OCI-LY1 (cell line): Measurements from ENCODE around the gene NAXD.

Source experiments
- H2AFZ ChIP-seq: fragments of 200-600 bp; sonication (generic), shearing (Covaris generic); 2 replicates; pipeline ENCODE4 v1.6.0; 2014; ENCODE audit warnings: antibody characterized with exemption, mild to moderate bottlenecking, low read length
- H3F3A ChIP-seq: fragments of 200-600 bp; sonication (generic), shearing (Covaris generic); 2 replicates; pipeline ENCODE4 v1.6.0; 2014; ENCODE audit warnings: mild to moderate bottlenecking, antibody characterized with exemption, low read length, moderate library complexity; ENCODE audit not compliant: insufficient read depth
- H3K27ac ChIP-seq: fragments of 200-600 bp; sonication (generic); 2 replicates; pipeline ENCODE4 v1.5.1; 2014; ENCODE audit warnings: low read length, mixed run types, mild to moderate bottlenecking, low read depth; ENCODE audit not compliant: poor library complexity, severe bottlenecking
- H3K27me3 ChIP-seq: fragments of 200-600 bp; sonication (generic); 2 replicates; pipeline ENCODE4 v1.6.0; 2014; ENCODE audit warnings: antibody characterized with exemption, mild to moderate bottlenecking, low read length, moderate library complexity; ENCODE audit not compliant: insufficient read depth
- H3K36me3 ChIP-seq: fragments of 200-600 bp; sonication (generic); 2 replicates; pipeline ENCODE4 v1.6.1; 2014; ENCODE audit warnings: mild to moderate bottlenecking, antibody characterized with exemption, low read length, moderate library complexity, mixed read lengths; ENCODE audit not compliant: insufficient read depth
- H3K4me1 ChIP-seq: fragments of 200-600 bp; sonication (generic); 2 replicates; pipeline ENCODE4 v1.5.1; 2014; ENCODE audit warnings: mild to moderate bottlenecking, low read length, moderate library complexity; ENCODE audit not compliant: insufficient read depth, severe bottlenecking
- H3K4me2 ChIP-seq: fragments of 200-600 bp; sonication (generic), shearing (Covaris generic); 2 replicates; pipeline ENCODE4 v1.6.1; 2014; ENCODE audit warnings: low read length
- H3K4me3 ChIP-seq: fragments of 200-600 bp; sonication (generic); 2 replicates; pipeline ENCODE4 v1.5.1; 2014; ENCODE audit warnings: low read length, low read depth, mild to moderate bottlenecking, mixed read lengths; ENCODE audit not compliant: poor library complexity, severe bottlenecking
- H3K79me2 ChIP-seq: fragments of 200-600 bp; shearing (Covaris generic); 2 replicates; pipeline ENCODE4 v1.6.1; 2016; ENCODE audit warnings: mixed run types, low read length, mixed read lengths; ENCODE audit not compliant: insufficient read depth
- H3K9ac ChIP-seq: fragments of 200-600 bp; sonication (generic), shearing (Covaris generic); 2 replicates; pipeline ENCODE4 v1.6.1; 2014; ENCODE audit warnings: mild to moderate bottlenecking, low read length, mixed read lengths
- H3K9me2 ChIP-seq: fragments of 200-600 bp; sonication (generic), shearing (Covaris generic); 2 replicates; pipeline ENCODE4 v1.6.1; 2014; ENCODE audit warnings: low read depth, mild to moderate bottlenecking, low read length, mixed read lengths
- H3K9me3 ChIP-seq: fragments of 200-600 bp; shearing (Covaris generic); 2 replicates; pipeline ENCODE4 v1.6.1; 2014; ENCODE audit warnings: low read length, mixed read lengths
- H4K20me1 ChIP-seq: fragments of 200-600 bp; sonication (generic), shearing (Covaris generic); 2 replicates; pipeline ENCODE4 v1.6.0; 2016; ENCODE audit warnings: mild to moderate bottlenecking, low read length; ENCODE audit not compliant: insufficient read depth
- EZH2 ChIP-seq: fragments of 200-600 bp; sonication (generic), shearing (Covaris generic); IDR thresholded peaks from 2 replicates; pipeline ENCODE4 v1.8.0; 2017; ENCODE audit warnings: borderline replicate concordance, mixed run types, mild to moderate bottlenecking, antibody characterized with exemption, low read length, moderate library complexity, mixed read lengths
- TF ChIP-seq, protein P1 (sequence below): fragments of 200-600 bp; sonication (generic), shearing (Covaris generic); IDR thresholded peaks from 2 replicates; pipeline ENCODE4 v1.5.1; 2017; ENCODE audit warnings: mild to moderate bottlenecking, antibody characterized with exemption, low read length, moderate library complexity, mixed read lengths

NAXD gene

DNA sequence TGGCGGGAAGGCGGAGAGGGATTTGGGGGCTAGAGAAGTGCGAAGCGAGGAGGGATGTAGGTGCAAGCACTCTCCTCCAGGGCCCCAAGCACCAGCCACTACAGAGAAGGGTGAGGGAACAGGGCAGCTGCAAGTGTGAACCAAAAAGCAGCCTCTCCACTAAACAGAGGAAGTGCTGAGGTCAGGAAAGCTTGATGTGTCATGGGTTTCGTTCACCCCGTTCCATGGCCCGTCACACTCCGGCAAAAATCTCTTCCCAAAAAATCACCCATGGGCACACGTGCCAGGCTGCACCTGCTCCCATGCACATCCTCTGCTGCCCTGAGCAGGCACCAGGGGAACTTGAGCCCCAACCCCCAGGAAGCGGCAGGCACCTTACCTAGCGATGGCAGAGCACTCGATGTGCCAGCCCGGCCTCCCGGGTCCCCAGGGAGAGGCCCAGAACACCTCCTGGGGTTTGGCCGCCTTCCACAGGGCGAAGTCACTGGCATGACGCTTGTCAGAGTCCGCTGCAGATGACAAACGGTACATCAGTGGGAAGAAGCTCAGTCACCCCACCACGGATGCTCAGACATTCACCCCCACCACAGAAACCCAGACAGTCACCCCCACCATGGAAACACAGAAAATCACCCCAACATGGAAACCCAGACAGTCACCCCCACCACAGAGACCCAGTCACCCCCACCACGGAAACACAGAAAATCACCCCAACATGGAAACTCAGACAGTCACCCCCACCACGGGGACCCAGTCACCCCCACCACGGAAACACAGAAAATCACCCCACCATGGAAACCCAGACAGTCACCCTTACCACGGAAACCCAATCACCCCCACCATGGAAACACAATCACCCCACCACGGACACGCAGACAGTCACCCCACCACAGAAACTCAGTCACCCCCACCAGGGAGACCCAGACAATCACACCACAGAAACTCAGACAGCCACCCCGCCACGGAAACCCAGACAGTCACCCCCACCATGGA lies 61.5 kb downstream of the NAXD start:
- Histone ChIP-seq H3K9me2 (no peaks in the 10 kb centered on the region), H3K27me3 (no peaks in the 10 kb centered on the region), H3K36me3 (peaks cover 26% of the 10 kb centered on the region), H3K27ac (peak overlapping the region; percentile 96), H3K4me1 (peaks cover 28% of the 10 kb centered on the region), H3K4me3 (peak overlapping the region; percentile 34), H4K20me1 (no peaks in the 10 kb centered on the region), H3K79me2 (no peaks in the 10 kb centered on the region), H3K4me2 (peak overlapping the region; percentile 59), H2AFZ (no peak overlapping the region), H3F3A (no peaks in the 10 kb centered on the region), H3K9me3 (no peaks in the 10 kb centered on the region), H3K9ac (peak overlapping the region; percentile 51; the same call in 1 of the 2 replicates)
- TF ChIP-seq EZH2: no peak
- TF ChIP-seq, protein P1, sequence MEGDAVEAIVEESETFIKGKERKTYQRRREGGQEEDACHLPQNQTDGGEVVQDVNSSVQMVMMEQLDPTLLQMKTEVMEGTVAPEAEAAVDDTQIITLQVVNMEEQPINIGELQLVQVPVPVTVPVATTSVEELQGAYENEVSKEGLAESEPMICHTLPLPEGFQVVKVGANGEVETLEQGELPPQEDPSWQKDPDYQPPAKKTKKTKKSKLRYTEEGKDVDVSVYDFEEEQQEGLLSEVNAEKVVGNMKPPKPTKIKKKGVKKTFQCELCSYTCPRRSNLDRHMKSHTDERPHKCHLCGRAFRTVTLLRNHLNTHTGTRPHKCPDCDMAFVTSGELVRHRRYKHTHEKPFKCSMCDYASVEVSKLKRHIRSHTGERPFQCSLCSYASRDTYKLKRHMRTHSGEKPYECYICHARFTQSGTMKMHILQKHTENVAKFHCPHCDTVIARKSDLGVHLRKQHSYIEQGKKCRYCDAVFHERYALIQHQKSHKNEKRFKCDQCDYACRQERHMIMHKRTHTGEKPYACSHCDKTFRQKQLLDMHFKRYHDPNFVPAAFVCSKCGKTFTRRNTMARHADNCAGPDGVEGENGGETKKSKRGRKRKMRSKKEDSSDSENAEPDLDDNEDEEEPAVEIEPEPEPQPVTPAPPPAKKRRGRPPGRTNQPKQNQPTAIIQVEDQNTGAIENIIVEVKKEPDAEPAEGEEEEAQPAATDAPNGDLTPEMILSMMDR: no peak

- Histone ChIP-seq H3K9ac (no peak overlapping the region), H3K4me2 (no peak overlapping the region), H3K4me3 (no peak overlapping the region), H4K20me1 (no peaks in the 10 kb centered on the region), H3K36me3 (peaks cover 36% of the 10 kb centered on the region), H2AFZ (no peak overlapping the region), H3K79me2 (no peaks in the 10 kb centered on the region), H3K27ac (peak overlapping the region; percentile 96), H3F3A (no peaks in the 10 kb centered on the region), H3K9me3 (no peaks in the 10 kb centered on the region), H3K9me2 (no peaks in the 10 kb centered on the region), H3K27me3 (no peaks in the 10 kb centered on the region), H3K4me1 (peaks cover 28% of the 10 kb centered on the region)
- no peak for TF ChIP-seq EZH2
- TF ChIP-seq, protein P1: no peak
Measured at GRCh38 chr13:110677731-110678545, 62.6 kb downstream of the NAXD start.

- Histone ChIP-seq H3K27me3 (no peaks in the 10 kb centered on the region), H4K20me1 (no peaks in the 10 kb centered on the region), H3K9ac (peak overlapping the region; percentile 1; the same call in 1 of the 2 replicates), H3K4me3 (no peak overlapping the region), H3K9me3 (no peaks in the 10 kb centered on the region), H3K9me2 (no peaks in the 10 kb centered on the region), H3K4me1 (peaks cover 23% of the 10 kb centered on the region), H3K27ac (peak overlapping the region; percentile 65), H3K4me2 (peak overlapping the region; percentile 13; the same call in 1 of the 2 replicates), H3K36me3 (peaks cover 45% of the 10 kb centered on the region; the same call in 1 of the 2 replicates), H3F3A (no peaks in the 10 kb centered on the region), H2AFZ (no peak overlapping the region), H3K79me2 (no peaks in the 10 kb centered on the region)
- TF ChIP-seq, protein P1: peak; percentile 84
- no peak for TF ChIP-seq EZH2
Measured at GRCh38 chr13:110680852-110681251, 65.5 kb downstream of the NAXD start.
